GM18868 (cell line): ENCODE data around the gene SPOCD1.

Source experiments
- ATAC-seq: cut with Tn5 transposase; IDR thresholded peaks from one replicate; pipeline ENCODE4 v1.9.1; 2021; ENCODE audit warnings: mild to moderate bottlenecking, moderate library complexity; ENCODE audit not compliant: unreplicated experiment

Gene SPOCD1

GRCh38 chr1:31744165-31744888, 71.5 kb downstream of the SPOCD1 start:
- ATAC-seq, result peak; percentile 55

- no peak for ATAC-seq
These were observed 73.2 kb downstream of the SPOCD1 start for GRCh38 chr1:31742462-31743212.
